HG02870 (cell line): ENCODE data around the gene STOX2.
"Not testable (repeated sequence)": the region's sequence is repeated elsewhere in the genome, so short reads cannot be mapped to it uniquely, and the experiment has no call there.

Experiments
- ATAC-seq: cut with Tn5 transposase; IDR thresholded peaks from one replicate; pipeline ENCODE4 v1.9.1; 2021; ENCODE audit warnings: mild to moderate bottlenecking, moderate library complexity; ENCODE audit not compliant: unreplicated experiment

The STOX2 gene

DNA sequence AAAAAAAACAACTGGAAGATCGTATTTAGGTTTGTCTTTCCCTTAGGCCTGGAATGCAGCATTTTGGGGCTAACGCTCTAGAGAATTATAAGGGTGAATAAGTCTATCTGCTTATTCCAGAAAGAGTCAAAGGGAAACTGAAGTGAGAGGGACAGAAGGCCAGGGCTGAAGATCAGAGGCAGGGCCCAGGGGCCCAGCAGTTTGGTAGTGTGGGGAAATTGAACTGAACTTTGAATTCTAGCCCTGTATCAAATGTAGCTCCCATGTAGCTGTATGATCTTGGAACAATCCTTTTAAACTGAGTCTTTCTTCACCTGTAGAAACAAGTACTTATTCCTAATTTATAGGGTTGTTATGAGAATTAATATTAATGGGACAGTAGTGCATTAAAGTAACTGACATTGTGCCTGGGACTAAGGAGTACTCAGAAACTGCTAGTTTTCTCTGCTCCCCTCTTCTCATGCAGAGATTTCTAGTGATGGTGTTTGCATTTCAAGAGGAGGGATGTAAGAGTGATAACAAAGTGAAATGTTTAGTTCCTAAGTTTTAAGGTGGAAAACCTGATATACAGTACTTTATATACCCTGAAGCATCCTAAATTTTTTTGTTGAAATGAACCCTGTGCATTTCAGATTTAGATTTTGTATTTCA is 30.4 kb downstream of the STOX2 start:
- no peak for ATAC-seq

DNA sequence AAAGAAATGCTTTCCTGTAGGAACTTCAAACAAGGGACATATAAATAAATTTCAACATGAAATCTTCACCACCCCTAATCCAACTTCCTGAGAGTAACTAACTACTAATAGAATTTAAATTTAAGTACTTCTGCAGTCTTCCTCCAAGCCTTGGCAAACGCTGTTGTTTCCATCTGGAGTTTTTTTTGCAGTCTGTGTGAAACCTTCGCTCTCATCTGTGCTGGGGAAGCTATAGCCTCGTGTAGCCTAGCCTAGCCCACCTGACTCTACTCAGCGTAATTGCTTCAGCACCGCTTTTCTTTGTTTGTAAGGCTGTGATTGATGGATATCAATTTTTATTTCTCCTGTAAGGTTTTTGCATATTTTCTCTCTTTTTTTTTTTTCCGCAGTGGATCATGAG is 30.9 kb downstream of the STOX2 start:
- no peak for ATAC-seq

DNA sequence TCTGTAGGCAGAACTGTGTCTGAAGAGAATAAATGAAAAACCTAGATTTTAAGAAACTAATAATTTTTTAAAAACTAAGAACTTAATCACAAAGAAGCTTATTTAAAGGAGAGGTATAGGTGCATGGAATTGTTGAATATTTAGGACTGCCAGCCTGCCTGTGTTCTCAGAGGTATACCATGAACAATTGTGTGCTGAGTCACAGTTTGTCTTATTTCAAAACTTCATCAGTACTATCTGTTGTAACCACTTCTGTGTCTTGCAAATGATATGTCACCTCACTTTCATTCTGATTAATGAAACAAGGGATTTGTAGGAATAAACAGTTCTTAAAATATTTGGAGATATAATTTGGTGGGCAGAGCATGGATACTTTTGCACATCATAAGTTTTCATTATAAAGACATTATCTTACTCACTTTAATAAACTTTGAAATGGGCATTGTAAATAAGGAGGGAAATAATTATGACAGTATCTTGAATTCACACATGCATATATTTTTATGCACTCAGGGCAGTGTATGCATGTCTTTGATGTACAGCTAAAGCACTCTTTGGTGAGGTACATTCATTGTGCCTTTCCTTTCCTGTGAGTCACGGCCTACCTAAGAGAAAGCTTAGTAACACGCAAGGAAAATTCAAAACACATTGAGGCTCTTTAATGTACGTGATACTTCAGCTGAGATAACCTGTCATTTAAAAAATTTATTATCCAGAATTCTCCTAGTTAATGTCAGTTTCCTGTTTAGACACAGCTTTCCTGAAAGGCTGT is 31.7 kb downstream of the STOX2 start:
- ATAC-seq = no peak

DNA sequence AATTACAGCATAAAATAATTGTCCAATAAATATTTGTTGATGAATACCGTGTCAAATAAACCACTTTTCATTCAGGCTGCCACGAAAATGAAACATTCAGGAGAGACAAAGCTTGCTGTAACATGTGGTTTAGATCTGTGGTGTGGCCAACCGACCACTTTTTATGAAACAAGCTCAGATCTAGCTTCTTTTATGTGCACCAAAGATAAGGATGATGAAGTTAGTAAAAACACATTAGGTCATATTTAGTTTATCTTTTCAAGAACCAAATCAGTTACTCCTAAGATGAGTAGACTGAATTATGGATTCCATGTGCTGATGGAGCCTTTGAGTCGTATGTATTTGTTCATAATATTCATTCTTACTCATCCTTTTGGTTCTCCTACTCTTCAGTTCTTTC is 35.8 kb downstream of the STOX2 start:
- no peak for ATAC-seq

DNA sequence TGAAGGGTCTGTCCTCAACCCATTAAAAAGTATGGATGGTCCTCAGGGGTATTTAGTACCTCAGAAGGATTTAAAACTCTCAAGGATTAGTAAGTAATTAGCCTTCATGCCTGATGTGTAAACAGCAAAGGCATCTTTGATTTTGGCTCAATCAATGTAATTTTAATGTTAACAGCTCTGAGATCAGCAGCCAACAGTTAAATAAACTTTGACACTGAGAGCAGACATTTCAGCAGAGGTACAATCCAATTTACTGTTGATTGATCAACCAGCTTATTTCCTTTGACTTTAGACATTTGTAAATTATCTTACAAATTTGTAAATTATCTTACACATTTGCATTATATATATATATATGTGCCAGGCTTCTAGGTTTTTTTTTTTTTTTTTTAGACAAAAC is 36.9 kb downstream of the STOX2 start:
- no peak for ATAC-seq

GRCh38 chr4:183945741-183946140 is 40.6 kb downstream of the STOX2 start:
- no peak for ATAC-seq

DNA sequence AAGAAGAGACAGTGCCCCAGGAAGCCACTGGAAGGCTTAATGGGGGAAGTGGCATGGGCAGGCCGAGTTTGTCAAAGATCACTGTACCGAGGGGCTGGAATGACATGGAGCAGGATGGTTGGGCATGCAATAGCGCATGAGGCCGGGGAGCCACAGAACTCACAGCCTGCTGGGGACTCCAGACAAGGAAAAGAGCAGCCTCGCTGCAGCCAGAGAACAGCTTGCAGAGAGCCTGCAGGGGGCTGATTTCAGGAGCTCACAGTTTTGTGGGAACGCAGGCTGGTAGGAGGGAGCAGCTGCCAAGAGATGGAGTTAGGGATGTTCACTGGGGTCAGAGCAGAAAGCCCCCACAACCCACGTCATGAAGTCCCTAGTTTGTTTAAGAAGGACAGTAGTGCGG is 45.4 kb downstream of the STOX2 start:
- ATAC-seq = no peak

DNA sequence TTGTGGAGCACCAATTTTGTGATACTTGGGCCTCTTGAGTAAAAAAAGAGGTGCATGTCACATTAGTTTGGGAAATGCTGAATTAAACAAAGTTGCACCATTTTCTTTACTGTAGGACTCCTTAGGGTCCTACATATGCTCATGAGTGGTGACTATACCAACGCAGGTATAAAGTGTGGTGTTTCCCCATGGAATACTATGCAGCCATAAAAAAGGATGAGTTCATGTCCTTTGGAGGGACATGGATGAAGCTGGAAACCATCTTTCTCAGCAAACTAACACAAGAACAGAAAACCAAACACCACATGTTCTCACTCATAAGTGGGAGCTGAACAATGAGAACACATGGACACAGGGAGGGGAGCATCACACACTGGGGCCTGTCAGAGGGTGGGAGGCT is 47.5 kb downstream of the STOX2 start:
- ATAC-seq = not testable (repeated sequence)

DNA sequence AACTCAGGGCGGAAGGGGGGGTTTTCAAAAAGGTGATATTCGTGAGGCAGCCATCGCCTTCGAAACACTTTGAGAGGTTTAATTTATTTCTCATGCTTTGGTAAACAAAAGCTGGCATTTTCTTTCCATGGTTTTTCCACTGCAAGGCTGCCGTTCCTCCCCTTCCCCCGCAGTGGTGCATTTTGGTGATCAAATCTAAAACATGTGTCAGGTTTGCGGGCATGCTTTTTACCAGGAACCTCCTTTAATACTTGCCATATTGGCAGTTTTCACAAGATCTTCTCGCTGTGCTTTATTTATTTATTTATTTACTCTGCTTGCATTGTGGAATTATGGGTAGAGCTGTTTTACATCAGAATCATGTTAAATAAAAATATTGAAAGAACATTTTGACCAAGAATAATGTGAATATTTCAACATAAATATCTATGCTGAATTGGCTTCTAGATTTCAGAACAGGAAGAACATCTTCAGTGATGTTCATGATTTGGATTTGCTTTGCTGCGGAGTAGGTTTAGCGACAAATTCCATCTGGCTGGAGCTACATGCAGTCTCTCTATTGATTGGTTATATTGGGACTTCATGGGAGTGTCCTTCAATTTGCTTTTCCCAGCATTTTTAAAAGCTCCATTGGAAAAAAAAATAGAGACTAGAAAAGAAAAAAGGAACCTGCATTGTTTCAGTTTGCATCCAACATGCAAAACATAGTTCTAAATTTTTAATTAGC is 54.4 kb downstream of the STOX2 start:
- ATAC-seq = no peak

GRCh38 chr4:183960046-183960420 is 54.9 kb downstream of the STOX2 start:
- ATAC-seq = no peak

GRCh38 chr4:183960962-183961541 is 55.9 kb downstream of the STOX2 start:
- ATAC-seq = no peak

DNA sequence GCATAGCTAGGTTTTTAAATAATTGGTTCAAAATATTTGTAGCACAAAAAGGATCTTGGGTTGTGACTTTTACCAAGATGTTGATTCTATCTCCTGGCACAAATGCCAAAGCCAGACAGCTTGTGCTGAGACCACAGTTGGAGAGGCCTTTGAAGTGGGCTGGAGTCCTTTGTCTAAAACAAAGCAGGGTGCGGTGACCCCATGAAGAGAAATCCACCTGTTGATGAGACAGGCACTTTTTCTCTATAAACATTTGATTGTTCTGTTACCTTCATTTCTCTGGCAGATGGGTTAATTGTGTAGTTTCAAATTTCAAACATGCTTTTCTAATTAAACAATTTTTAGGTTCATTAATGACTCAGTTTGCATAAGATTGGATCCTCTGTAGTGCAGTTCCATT is 56.7 kb downstream of the STOX2 start:
- no peak for ATAC-seq

GRCh38 chr4:183962419-183962818 is 57.3 kb downstream of the STOX2 start:
- no peak for ATAC-seq

DNA sequence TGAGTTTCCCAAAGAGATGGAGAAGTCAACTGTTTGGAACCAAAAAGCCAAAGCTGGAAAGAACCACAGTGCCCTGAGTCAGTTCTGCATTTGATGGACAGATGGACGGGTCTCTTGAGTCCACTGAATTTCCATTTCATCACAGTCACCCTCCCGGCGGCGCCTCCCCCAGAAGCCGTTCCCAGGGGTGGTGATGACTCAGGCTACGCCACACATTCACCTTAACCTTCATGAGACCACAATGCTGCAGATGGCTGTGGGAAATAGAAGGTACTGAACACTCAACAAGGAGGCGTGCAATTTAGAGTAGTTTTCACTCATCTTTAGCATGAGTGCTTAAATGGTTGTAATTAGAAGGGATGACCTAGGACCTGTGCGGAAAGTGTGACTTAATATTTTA is 61.3 kb downstream of the STOX2 start:
- ATAC-seq = no peak

GRCh38 chr4:183967266-183967665 is 62.2 kb downstream of the STOX2 start:
- ATAC-seq = no peak

- no peak for ATAC-seq
Observed at GRCh38 chr4:183968502-183968901, 63.4 kb downstream of the STOX2 start.

DNA sequence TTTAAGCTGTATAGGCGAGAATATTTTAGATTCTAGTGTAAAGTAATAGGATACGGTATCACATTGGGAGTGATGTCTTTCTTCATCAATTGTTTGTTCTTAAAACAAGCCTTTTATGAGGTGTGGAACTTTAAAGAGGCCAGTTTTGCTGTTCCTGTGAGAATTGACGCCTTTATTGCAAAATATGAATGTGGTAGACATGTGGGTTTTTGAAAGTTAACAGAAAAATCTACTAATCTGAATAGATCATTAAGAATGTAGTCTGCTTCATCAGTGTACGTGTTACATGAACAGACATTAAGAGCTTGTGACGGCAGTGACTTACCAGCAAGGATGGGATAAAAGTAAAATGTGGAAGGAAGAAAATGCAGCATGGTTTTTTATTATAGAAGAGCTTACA is 63.8 kb downstream of the STOX2 start:
- no peak for ATAC-seq

GRCh38 chr4:183969596-183969995 is 64.5 kb downstream of the STOX2 start:
- ATAC-seq = no peak

- ATAC-seq = no peak
Observed at GRCh38 chr4:183971929-183972490, 66.9 kb downstream of the STOX2 start.

DNA sequence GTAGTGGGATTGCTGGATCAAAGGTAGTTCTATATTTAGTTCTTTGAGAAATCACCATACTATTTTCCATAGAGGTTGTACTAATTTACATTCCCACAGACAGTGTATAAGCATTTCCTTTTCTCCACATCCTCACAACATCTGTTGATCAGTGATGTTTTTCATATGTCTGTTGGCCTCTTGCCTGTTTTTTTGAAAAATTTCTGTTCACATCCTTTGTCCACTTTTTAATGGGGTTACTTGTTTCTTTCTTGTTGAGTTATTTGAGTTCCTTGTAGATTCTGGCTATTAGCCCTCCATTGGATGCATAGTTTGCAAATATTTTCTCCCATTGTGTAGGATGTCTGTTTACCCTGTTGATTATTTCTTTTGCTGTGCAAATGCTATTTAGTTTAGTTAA is 72.6 kb downstream of the STOX2 start:
- no peak for ATAC-seq

GRCh38 chr4:183984566-183984965 is 79.5 kb downstream of the STOX2 start:
- ATAC-seq = no peak
